DND-41 (cell line): ENCODE measurements around the gene ARHGAP8.
"Not testable (repeated sequence)": the region's sequence is repeated elsewhere in the genome, so short reads cannot be mapped to it uniquely, and the experiment has no call there.

ENCODE experiments used
- EZH2 ChIP-seq: IDR thresholded peaks from 3 replicates; pipeline ENCODE4 v1.6.1; 2012; ENCODE audit warnings: borderline replicate concordance, low read depth, mild to moderate bottlenecking, moderate library complexity, low read length, inconsistent platforms; ENCODE audit not compliant: severe bottlenecking
- TF ChIP-seq, protein P1 (sequence below): IDR thresholded peaks from 2 replicates; pipeline ENCODE4 v1.5.1; 2012; ENCODE audit warnings: borderline replicate concordance, low read length, moderate library complexity, mild to moderate bottlenecking; ENCODE audit not compliant: poor library complexity, severe bottlenecking; ENCODE audit errors: extremely low read depth

DNA sequence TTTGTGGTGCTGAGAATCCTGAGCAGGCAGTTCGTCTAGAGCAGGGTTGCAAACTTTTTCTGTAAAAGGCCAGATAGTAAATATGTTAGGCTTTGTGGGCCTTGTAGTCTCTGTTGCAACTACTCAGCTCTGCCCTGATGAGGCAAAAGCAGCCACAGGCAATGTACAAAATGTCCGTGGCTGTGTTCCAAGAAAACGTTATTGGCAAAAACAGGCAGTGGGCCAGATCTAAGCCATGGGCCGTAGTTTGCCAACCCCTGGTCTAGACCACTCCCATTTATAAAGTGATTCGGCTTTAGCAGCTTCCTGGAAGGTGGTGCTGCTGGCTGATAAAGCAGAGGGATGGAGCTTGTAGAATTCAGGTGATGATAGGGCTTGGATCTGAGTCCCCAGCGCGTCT, 106.4 kb downstream of the ARHGAP8 start:
- TF ChIP-seq, protein P1, sequence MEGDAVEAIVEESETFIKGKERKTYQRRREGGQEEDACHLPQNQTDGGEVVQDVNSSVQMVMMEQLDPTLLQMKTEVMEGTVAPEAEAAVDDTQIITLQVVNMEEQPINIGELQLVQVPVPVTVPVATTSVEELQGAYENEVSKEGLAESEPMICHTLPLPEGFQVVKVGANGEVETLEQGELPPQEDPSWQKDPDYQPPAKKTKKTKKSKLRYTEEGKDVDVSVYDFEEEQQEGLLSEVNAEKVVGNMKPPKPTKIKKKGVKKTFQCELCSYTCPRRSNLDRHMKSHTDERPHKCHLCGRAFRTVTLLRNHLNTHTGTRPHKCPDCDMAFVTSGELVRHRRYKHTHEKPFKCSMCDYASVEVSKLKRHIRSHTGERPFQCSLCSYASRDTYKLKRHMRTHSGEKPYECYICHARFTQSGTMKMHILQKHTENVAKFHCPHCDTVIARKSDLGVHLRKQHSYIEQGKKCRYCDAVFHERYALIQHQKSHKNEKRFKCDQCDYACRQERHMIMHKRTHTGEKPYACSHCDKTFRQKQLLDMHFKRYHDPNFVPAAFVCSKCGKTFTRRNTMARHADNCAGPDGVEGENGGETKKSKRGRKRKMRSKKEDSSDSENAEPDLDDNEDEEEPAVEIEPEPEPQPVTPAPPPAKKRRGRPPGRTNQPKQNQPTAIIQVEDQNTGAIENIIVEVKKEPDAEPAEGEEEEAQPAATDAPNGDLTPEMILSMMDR, result not testable (repeated sequence)
- TF ChIP-seq EZH2, result not testable (repeated sequence)
